ENCODE data around the gene RANBP3.
A peak's percentile ranks its signal among the peaks of the same experiment; 100 is the strongest.
"Not testable (repeated sequence)": the region's sequence is repeated elsewhere in the genome, so short reads cannot be mapped to it uniquely, and the experiment has no call there.

Gene RANBP3

DNA sequence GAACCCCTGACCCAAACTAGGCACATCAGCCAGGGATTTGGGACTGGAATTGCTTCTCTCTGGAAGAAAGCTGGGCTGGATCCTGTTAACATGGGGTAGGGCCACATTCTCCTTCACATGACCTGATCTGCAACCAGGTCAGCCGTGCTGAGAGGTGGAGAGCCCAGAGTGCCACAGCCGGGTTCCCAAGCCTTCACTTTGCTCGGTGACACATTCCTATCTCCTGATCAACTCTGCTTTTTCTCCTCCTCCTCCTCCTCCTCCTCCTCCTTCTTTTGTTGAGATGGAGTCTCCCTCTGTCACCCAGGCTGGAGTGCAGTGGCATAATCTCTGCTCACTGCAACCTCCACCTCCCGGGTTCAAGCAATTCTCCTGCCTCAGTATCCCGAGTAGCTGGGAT is 7.9 kb upstream of the RANBP3 start:
- not testable (repeated sequence) for DNase-seq (ENCODE audit: low read depth)

DNA sequence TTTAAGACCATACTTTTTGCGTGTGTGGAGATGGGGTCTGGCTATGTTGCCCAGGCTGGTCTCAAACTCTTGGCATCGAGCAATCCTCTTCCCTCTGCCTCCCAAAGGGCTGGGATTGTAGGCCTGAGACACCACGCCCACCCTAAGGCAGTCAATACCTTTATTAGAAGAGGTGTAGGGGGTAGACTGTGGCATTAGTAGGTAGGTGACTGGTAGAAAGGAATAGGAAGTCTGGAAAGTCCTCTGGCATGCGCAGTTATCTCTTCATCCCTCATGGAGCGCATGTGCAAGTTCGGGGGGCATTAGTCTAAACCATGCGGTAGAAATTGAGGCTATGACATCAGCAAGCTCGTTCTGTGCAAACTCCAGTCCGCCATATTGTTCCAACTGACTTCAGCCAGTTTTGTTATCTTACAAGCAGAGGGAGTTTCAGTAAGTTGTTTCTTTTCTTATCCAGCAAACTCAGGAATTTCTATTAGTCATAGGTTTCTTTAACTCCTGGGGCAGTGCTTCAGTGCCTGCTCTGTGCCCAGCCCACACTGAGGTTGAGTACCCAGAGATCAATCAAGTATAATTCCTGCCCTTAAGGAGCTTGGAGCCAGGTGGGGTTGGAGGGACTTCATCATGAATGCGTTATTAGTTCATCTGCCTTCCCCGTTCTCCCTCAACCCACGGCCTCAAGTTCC is 7.3 kb upstream of the RANBP3 start:
- no peak for DNase-seq (ENCODE audit: low read depth)

- DNase-seq (ENCODE audit: low read depth) = no peak
Observed at GRCh38 chr19:5984600-5984999, 6.7 kb upstream of the RANBP3 start.

GRCh38 chr19:5983367-5983955 is 5.5 kb upstream of the RANBP3 start:
- DNase-seq (ENCODE audit: low read depth) = no peak

DNA sequence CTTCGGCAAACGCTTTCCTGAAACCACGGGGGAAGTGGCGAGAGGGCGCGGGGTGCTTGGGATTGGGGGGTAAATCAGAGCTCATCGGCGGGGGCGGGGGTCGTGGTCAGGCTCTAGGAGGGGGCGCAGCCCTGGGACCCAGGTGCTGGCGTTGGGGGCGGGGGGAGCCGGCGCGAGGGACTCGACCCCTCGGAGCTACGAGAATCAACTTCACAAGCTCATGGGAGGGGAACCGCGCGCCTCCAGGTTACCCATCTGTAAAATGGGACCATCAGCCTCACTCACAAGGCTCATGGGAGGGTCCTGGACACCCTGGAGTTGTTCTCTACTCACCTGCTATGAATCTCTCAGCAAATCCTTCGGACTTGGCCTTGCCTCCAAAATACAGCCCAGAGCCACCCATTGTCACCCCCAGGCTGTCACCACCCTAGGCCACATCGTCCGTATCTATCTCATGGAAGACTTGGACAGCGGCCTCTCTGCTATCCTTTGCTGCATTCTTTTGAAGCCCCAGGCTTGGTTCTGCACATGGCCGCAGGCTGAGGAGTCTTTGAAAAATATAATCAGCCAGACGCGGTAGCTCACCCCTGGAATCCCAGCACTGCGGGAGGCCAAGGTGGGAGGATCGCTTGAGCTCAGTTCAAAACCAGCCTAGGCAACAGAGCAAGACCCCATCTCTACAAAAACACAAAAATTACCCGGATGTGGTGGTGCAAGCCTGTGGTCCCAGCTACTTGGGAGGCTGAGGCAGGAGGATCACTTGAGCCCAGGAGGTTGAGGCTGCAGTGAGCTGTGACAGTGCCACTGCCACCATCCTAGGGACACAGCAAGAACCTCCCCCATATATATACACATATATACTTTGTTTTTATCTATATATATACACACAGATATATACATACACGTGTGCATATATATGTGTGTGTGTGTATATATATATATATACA is 939 bp upstream of the RANBP3 start:
- DNase-seq (ENCODE audit: low read depth) = no peak

- DNase-seq (ENCODE audit: low read depth) = no peak
Observed at GRCh38 chr19:5977222-5977784, 637 bp downstream of the RANBP3 start.

DNA sequence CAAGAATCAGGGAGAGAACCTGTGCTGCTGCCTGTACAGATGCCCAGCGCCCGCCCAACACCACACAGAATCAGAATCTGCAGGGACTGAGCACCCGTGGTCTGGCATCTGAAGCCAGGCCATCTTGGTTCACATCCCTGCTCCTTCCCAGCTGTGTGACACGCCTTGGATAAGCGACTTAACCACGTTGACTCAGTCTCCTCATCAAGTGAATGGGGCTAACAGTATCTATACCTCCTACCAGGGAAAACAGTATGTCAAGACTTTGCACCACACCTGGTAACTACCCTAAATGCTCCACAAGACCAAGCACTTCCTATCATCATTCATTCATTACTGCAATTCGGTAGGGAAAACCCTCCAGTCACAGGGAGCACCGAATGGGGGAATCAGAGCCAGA is 1.2 kb downstream of the RANBP3 start:
- no peak for DNase-seq (ENCODE audit: low read depth)

DNA sequence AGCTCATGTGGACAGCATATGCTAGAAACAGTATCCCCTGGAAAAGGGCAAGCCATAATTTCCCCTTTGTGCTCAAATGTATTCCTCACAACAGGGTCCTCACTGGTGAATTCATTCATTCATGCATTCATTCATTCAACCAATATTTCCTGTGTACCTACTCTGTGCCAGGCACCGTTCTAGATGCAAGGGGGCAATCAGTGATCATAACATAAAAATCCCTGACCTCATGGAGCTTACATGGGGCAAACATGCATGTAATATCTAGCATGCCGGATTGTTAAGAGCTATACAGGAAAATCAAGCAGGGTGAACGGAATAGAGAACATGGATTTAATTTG is 2.6 kb downstream of the RANBP3 start:
- DNase-seq (ENCODE audit: low read depth) = no peak

- no peak for DNase-seq (ENCODE audit: low read depth)
Observed at GRCh38 chr19:5974721-5975387, 3.1 kb downstream of the RANBP3 start.

DNA sequence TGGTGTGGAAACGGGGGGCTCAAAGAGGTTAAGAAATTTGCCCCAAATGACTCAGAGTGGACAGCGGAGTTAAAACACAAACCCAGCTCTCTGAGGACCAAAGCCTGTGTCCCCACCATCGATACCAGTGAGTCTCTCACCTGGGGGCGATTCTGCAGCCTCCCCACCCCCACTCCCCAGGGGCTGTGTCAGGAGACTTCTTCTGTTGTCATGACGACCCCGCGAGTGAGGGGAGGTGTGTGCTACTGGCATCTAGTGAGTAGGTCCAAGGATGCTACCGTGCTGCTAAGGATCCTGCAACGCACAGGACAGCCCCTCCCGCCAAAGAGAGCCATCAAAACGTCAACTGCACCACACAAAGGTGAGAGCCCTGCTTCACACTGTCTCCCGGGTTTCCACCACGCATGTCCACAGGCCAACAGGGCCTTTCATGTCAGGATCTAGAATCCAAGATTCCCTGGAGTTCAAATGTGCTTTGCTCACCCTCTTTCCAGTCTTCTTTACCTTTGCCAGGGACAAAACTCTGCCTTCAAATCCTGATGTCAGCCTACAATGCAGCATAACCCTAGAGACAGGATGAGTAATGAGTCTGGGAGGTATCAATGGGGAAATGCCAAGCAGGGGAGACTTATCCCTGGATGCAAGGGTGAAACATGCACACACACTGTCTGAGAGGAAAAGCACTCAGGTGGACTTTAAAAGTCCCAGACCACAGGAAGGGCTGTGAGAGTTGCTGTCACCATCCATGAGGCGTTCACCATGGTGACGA is 3.9 kb downstream of the RANBP3 start:
- no peak for DNase-seq (ENCODE audit: low read depth)

GRCh38 chr19:5973376-5973775 is 4.6 kb downstream of the RANBP3 start:
- DNase-seq (ENCODE audit: low read depth) = no peak

DNA sequence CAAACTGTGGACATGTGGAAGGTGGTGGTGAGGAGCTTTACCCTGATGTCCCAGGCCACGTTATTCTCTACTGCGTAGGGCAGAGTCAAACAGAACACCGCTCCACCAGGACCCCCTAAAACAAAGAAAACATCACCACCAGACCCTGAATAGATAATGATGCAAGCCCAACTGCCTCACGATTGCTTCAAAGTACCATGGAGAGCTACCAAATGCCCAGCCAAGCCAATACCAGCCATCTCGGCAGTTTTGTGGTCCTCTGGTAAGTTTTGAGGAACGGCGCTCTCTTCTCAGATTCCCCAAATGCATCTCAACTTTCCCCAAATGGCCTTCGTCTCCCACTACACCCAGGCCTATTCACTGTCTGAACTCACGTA is 5.6 kb downstream of the RANBP3 start:
- no peak for DNase-seq (ENCODE audit: low read depth)

DNA sequence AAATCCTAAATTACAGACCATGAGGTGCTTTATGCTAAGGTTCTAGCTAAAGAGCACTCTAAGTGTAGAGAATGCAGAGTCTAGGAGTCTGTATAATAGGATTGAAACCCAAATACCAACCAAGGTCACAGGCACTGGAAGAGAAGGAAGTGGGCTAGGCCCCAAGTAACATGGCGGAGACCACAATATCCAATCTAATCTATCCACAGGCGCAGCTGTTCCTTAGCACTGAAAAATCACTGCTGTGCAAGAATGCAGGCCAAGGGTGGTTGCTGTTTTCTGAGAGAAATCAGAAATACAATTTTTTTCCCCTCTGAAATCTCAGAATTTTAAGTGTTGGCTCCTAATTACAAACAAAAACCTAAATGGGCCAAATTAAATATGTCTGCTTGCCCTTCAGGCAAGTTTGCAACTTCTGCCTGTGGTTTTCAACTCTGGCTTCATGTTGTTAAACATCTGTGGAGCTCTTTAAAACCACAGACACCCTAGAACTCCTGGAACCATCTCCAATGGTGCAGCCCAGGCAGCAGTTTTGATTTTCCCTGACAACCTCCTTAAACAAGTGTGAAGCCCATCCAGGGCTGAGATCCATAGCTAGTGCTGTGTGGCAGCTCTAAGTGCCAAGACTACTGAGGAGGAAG is 6.1 kb downstream of the RANBP3 start:
- no peak for DNase-seq (ENCODE audit: low read depth)

DNA sequence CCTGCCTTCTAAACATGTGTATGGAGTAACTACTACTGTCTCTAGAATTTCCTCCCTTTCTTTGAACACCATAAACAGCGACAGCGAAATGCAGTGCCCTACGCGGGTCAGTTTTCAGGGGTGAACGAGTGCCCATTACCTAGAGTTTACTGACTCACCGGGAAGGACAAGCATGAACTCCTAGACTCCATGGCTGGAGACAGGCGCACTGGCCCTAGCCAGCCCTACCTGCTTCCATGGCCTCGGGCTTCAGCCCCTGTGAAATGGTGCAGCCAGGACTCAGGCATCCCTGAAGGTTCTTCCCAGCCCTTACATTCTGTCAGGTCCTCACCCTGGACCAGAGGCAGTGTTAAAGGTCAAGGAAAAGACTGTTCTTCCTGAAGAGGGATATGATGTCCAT is 8.5 kb downstream of the RANBP3 start:
- no peak for DNase-seq (ENCODE audit: low read depth)

- no peak for DNase-seq (ENCODE audit: low read depth)
Observed at GRCh38 chr19:5968431-5969373, 9.2 kb downstream of the RANBP3 start.

GRCh38 chr19:5967994-5968430 is 9.9 kb downstream of the RANBP3 start:
- DNase-seq (ENCODE audit: low read depth) = peak; percentile 39

GRCh38 chr19:5967571-5967970 is 10.4 kb downstream of the RANBP3 start:
- no peak for DNase-seq (ENCODE audit: low read depth)

DNA sequence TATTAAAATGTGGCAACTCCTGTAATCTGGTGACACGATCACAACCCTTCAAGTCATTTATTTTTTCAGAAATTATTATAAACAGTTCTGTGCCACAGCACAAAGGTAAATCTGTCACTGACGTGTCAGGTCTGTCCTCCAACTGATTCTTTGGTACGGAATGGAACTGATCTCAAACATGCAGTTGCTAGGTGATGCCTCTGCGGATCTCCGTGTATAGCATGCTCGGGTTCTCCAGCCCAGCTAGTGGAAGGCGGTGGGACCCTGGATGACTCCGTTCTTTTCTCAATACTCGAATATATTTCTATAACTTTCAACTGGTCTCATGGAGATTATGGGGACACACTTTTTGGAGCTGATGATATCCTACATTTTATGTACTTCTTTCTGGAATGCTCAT is 11.0 kb downstream of the RANBP3 start:
- no peak for DNase-seq (ENCODE audit: low read depth)

DNA sequence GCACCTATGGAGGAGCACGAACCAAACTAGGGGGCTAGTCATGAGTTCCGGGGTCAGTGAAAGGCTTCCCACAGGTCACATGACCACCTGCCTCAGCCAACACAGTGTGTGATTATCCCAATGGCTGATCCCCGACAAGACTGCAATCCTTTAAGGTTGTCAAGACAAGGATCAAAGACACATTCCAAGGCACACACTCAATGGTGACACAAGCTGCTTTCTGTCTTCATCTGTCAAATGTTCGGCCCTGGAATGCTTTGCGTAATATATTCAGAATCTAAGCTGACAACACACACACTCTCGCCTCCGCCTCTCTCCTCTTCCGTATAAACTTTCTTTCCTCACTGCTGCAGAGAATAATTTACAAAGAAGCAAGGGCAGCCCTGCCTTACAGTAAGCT is 11.7 kb downstream of the RANBP3 start:
- DNase-seq (ENCODE audit: low read depth) = no peak

Data from activated gamma-delta T cell treated with anti-CD3 and anti-CD28 coated beads, Interleukin-2, amount 50 U/mL, for 16 hours (primary cell).